Neural cell (in vitro differentiated cells): ENCODE data around the gene EGFL8. TPM values are rescaled to one million over a fixed set of nuclear protein-coding genes. Genes with fewer than 3 reads are reported as not detected.

Experiments used
- H2AFZ ChIP-seq: fragments of 200-600, 300-800 bp; sonication (generic), shearing (Covaris generic); 2 replicates; pipeline ENCODE4 v1.6.0; 2014; ENCODE audit warnings: low read depth, mild to moderate bottlenecking, antibody characterized with exemption, low read length, moderate library complexity
- H3F3A ChIP-seq: fragments of 200-600 bp; shearing (Covaris generic); 2 replicates; pipeline ENCODE4 v1.6.1; 2016; ENCODE audit warnings: mild to moderate bottlenecking, moderate library complexity, mixed read lengths, antibody characterized with exemption, low read length; ENCODE audit not compliant: insufficient read depth, poor library complexity, severe bottlenecking
- H3K27ac ChIP-seq: fragments of 200-600, 300-800 bp; sonication (generic), shearing (Covaris generic); 2 replicates; pipeline ENCODE4 v1.5.1; 2014; ENCODE audit warnings: mild to moderate bottlenecking, low read length, moderate library complexity
- H3K27me3 ChIP-seq: fragments of 300-800, 200-600 bp; sonication (generic), shearing (Covaris generic); 2 replicates; pipeline ENCODE4 v1.6.0; 2014; ENCODE audit warnings: mild to moderate bottlenecking, low read depth, low read length, moderate library complexity; ENCODE audit not compliant: insufficient read depth
- H3K36me3 ChIP-seq: fragments of 300-800, 200-600 bp; sonication (generic), shearing (Covaris generic); 2 replicates; pipeline ENCODE4 v1.5.1; 2014; ENCODE audit warnings: mild to moderate bottlenecking, antibody characterized with exemption, low read length, moderate library complexity; ENCODE audit not compliant: insufficient read depth
- H3K4me2 ChIP-seq: fragments of 300-800, 200-600 bp; sonication (generic), shearing (Covaris generic); 2 replicates; pipeline ENCODE4 v1.6.0; 2014; ENCODE audit warnings: mild to moderate bottlenecking, low read length
- H3K4me3 ChIP-seq: fragments of 300-800, 200-600 bp; sonication (generic), shearing (Covaris generic); 2 replicates; pipeline ENCODE4 v1.5.1; 2014; ENCODE audit warnings: mild to moderate bottlenecking, low read length, moderate library complexity
- H3K79me2 ChIP-seq: fragments of 200-600 bp; shearing (Covaris generic); replicated peaks from 2 replicates; pipeline ENCODE4 v1.6.0; 2014; ENCODE audit warnings: mild to moderate bottlenecking, low read length, moderate library complexity; ENCODE audit not compliant: insufficient read depth
- H3K9ac ChIP-seq: fragments of 300-800, 200-600 bp; sonication (generic), shearing (Covaris generic); 2 replicates; pipeline ENCODE4 v1.6.1; 2016; ENCODE audit warnings: mild to moderate bottlenecking, low read length, mixed read lengths
- H3K9me2 ChIP-seq: fragments of 200-600 bp; shearing (Covaris generic); 2 replicates; pipeline ENCODE4 v1.6.1; 2016; ENCODE audit warnings: mild to moderate bottlenecking, low read length, mixed read lengths; ENCODE audit not compliant: insufficient read depth
- H3K9me3 ChIP-seq: fragments of 200-600, 300-800 bp; sonication (generic), shearing (Covaris generic); 2 replicates; pipeline ENCODE4 v1.6.1; 2016; ENCODE audit warnings: mild to moderate bottlenecking, mixed run types, low read length, moderate library complexity, mixed read lengths
- H4K20me1 ChIP-seq: fragments of 200-600 bp; shearing (Covaris generic); 2 replicates; pipeline ENCODE4 v1.6.1; 2016; ENCODE audit warnings: mild to moderate bottlenecking, mixed run types; ENCODE audit not compliant: insufficient read depth
- EP300 ChIP-seq: fragments of 450-650 bp; conservative IDR thresholded peaks from 2 replicates; pipeline ENCODE4 v1.6.1; 2014; ENCODE audit warnings: antibody characterized with exemption, mild to moderate bottlenecking, moderate library complexity; ENCODE audit not compliant: poor library complexity, severe bottlenecking
- EZH2 ChIP-seq: fragments of 200-600, 300-800 bp; shearing (Covaris generic), sonication (generic); IDR thresholded peaks from 2 replicates; pipeline ENCODE4 v1.6.1; 2014; ENCODE audit warnings: antibody characterized with exemption, low read length, borderline replicate concordance, mild to moderate bottlenecking; ENCODE audit not compliant: insufficient read depth, poor library complexity, severe bottlenecking
- MXI1 ChIP-seq: fragments of 450-650 bp; conservative IDR thresholded peaks from 2 replicates; pipeline ENCODE4 v1.6.1; 2014; ENCODE audit warnings: antibody characterized with exemption, mild to moderate bottlenecking; ENCODE audit not compliant: poor library complexity, severe bottlenecking
- POLR2AphosphoS5 ChIP-seq: IDR thresholded peaks from 2 replicates; pipeline ENCODE4 v1.6.1; 2012
- RAD21 ChIP-seq: fragments of 450-650 bp; conservative IDR thresholded peaks from 2 replicates; pipeline ENCODE4 v1.6.1; 2014; ENCODE audit warnings: antibody characterized with exemption, mild to moderate bottlenecking, moderate library complexity
- SMC3 ChIP-seq: fragments of 450-650 bp; conservative IDR thresholded peaks from 2 replicates; pipeline ENCODE4 v1.6.1; 2014; ENCODE audit warnings: antibody characterized with exemption, mild to moderate bottlenecking, moderate library complexity; ENCODE audit not compliant: poor library complexity
- TAF1 ChIP-seq: IDR thresholded peaks from 2 replicates; pipeline ENCODE4 v1.6.1; 2012; ENCODE audit warnings: low read depth
- polyA plus RNA-seq: library from polyadenylated mRNA; depleted of rRNA; stranded (reverse); fragments of >200 nt; gene quantifications from 2 replicates; pipeline ENCODE4 v1.2.3, GENCODE V29; 2014
- TF ChIP-seq, protein P1 (sequence below): fragments of 450-650 bp; IDR thresholded peaks from 2 replicates; pipeline ENCODE4 v1.5.1; 2014; ENCODE audit warnings: antibody characterized with exemption, mild to moderate bottlenecking, moderate library complexity; ENCODE audit not compliant: poor library complexity, severe bottlenecking
- TF ChIP-seq, protein P2 (sequence below): IDR thresholded peaks from 2 replicates; pipeline ENCODE4 v1.6.1; 2012; ENCODE audit warnings: borderline replicate concordance

EGFL8 gene
- polyA plus RNA-seq, 1 donor from 2014 or later: 22.4 TPM

DNA sequence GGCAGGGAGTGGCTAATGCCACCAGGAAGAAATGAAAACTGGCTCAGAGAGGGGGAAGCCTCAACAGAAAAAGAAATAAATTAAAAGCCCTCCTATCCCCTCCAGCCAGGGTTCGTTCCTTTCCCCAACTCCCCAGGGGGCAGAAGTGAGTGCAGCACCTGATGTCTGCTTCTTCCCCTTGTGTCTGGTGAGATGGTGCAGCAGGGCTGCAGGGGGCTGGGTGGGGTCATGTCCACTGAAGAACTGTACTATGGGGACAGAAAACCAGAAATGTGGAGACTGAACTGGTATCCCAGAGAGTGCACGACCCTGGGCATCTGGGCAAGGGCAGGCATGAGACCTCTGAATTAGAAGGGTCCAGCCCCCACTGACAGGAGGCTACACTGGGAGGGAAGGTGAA, 4.0 kb downstream of the EGFL8 start:
- Histone ChIP-seq H3K4me3 (no peak overlapping the region), H3K27ac (no peak overlapping the region), H3K9me3 (no peaks in the 10 kb centered on the region), H3F3A (no peaks in the 10 kb centered on the region), H3K79me2 (peaks cover 7% of the 10 kb centered on the region), H3K9ac (no peak overlapping the region), H3K9me2 (no peaks in the 10 kb centered on the region), H3K4me2 (no peak overlapping the region), H3K27me3 (no peaks in the 10 kb centered on the region), H4K20me1 (no peaks in the 10 kb centered on the region), H2AFZ (no peak overlapping the region), H3K36me3 (no peaks in the 10 kb centered on the region)
- TF ChIP-seq, protein P1, sequence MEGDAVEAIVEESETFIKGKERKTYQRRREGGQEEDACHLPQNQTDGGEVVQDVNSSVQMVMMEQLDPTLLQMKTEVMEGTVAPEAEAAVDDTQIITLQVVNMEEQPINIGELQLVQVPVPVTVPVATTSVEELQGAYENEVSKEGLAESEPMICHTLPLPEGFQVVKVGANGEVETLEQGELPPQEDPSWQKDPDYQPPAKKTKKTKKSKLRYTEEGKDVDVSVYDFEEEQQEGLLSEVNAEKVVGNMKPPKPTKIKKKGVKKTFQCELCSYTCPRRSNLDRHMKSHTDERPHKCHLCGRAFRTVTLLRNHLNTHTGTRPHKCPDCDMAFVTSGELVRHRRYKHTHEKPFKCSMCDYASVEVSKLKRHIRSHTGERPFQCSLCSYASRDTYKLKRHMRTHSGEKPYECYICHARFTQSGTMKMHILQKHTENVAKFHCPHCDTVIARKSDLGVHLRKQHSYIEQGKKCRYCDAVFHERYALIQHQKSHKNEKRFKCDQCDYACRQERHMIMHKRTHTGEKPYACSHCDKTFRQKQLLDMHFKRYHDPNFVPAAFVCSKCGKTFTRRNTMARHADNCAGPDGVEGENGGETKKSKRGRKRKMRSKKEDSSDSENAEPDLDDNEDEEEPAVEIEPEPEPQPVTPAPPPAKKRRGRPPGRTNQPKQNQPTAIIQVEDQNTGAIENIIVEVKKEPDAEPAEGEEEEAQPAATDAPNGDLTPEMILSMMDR: no peak
- TF ChIP-seq EP300 (no peak), RAD21 (no peak), MXI1 (no peak), SMC3 (no peak), POLR2AphosphoS5 (no peak), EZH2 (no peak), TAF1 (no peak)
- TF ChIP-seq, protein P2, sequence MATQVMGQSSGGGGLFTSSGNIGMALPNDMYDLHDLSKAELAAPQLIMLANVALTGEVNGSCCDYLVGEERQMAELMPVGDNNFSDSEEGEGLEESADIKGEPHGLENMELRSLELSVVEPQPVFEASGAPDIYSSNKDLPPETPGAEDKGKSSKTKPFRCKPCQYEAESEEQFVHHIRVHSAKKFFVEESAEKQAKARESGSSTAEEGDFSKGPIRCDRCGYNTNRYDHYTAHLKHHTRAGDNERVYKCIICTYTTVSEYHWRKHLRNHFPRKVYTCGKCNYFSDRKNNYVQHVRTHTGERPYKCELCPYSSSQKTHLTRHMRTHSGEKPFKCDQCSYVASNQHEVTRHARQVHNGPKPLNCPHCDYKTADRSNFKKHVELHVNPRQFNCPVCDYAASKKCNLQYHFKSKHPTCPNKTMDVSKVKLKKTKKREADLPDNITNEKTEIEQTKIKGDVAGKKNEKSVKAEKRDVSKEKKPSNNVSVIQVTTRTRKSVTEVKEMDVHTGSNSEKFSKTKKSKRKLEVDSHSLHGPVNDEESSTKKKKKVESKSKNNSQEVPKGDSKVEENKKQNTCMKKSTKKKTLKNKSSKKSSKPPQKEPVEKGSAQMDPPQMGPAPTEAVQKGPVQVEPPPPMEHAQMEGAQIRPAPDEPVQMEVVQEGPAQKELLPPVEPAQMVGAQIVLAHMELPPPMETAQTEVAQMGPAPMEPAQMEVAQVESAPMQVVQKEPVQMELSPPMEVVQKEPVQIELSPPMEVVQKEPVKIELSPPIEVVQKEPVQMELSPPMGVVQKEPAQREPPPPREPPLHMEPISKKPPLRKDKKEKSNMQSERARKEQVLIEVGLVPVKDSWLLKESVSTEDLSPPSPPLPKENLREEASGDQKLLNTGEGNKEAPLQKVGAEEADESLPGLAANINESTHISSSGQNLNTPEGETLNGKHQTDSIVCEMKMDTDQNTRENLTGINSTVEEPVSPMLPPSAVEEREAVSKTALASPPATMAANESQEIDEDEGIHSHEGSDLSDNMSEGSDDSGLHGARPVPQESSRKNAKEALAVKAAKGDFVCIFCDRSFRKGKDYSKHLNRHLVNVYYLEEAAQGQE: no peak

DNA sequence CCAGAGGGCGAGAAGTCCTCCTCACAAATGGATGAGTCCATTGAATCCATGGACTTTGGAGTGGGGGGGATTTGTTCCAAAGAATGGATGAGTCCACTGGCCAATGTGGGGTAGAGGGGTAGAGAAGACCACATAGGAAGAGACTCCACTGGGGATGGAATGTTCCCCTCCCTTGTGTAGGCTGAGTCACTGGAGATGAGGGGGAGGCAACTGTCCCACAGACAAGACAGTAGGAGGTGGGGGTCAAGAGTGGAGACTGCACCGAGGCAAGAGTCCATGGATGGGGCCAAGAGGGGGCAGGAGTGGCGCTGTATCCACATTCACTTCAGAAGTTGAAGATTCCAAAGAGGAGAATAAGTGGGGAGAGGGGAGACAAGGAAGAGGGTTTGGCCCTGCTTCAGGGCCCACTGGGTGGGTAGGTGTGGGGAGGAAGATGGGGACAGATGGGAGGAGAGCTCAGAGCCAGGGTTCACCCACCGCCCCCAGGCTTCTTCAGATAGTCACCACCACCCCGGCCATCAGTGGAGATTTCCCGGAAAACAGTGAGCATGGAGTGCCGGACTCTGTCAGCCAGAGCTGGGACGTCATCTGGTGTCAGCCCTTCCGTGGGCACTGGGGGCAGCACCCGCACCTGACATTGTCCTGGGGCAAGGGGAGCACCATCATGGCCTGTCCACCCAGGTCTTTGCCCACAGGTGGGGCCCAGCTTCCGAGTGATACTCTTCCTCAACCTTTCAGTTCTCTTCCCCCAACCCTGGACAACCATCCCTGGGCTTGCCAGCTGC, 4.6 kb downstream of the EGFL8 start:
- no peak overlapping the region for H2AFZ ChIP-seq
- H3K4me2 ChIP-seq: no peak overlapping the region
- no peak overlapping the region for H3K4me3 ChIP-seq
- no peak overlapping the region for H3K9ac ChIP-seq
- peaks cover 13% of the 10 kb centered on the region for H3K79me2 ChIP-seq
- TF ChIP-seq RAD21: no peak
- TF ChIP-seq, protein P1: no peak
- TF ChIP-seq, protein P2: no peak
- TF ChIP-seq EZH2: no peak
- TF ChIP-seq POLR2AphosphoS5: no peak
- TF ChIP-seq TAF1: no peak
- no peak for TF ChIP-seq MXI1
- TF ChIP-seq SMC3: no peak
- TF ChIP-seq EP300: no peak
- no peaks in the 10 kb centered on the region for H3K9me2 ChIP-seq
- H3K9me3 ChIP-seq: no peaks in the 10 kb centered on the region
- no peaks in the 10 kb centered on the region for H4K20me1 ChIP-seq
- H3K27ac ChIP-seq: no peak overlapping the region
- H3K36me3 ChIP-seq: no peaks in the 10 kb centered on the region
- no peaks in the 10 kb centered on the region for H3F3A ChIP-seq
- no peaks in the 10 kb centered on the region for H3K27me3 ChIP-seq
